Calu3 (cell line): ENCODE results near the gene RPS6KB1. TPM values are rescaled to one million over a fixed set of nuclear protein-coding genes. Genes with fewer than 3 reads are reported as not detected.
"Not testable (repeated sequence)": the region's sequence is repeated elsewhere in the genome, so short reads cannot be mapped to it uniquely, and the experiment has no call there.

Experiments used
- BruUV-seq: library from RNA; stranded (reverse); fragments of 400-500 nt; replicated peaks from 2 replicates; lab custom pipeline; 2021; lab: Mats Ljungman, UMichigan
- CTCF ChIA-PET: fragments of 300-600 bp; sonication (Branson Sonifier 250); formaldehyde crosslinking; loops from one replicate; lab custom pipeline; 2022; ENCODE audit warnings: antibody characterized with exemption; lab: Charles Lee
- DNase-seq: peaks from one replicate; pipeline ENCODE4 v3.0.0; 2022
- H3K27ac Mint-ChIP-seq: one replicate; pipeline ENCODE4 v1.8.0; 2022; ENCODE audit warnings: mixed read lengths; ENCODE audit not compliant: unreplicated experiment
- H3K27me3 Mint-ChIP-seq: one replicate; pipeline ENCODE4 v1.8.0; 2022; ENCODE audit warnings: mixed read lengths; ENCODE audit not compliant: unreplicated experiment
- H3K36me3 Mint-ChIP-seq: one replicate; pipeline ENCODE4 v1.8.0; 2022; ENCODE audit warnings: mild to moderate bottlenecking, moderate library complexity, mixed read lengths; ENCODE audit not compliant: insufficient read depth, unreplicated experiment
- H3K4me1 Mint-ChIP-seq: one replicate; pipeline ENCODE4 v1.8.0; 2022; ENCODE audit warnings: mild to moderate bottlenecking, low read depth, mixed read lengths; ENCODE audit not compliant: unreplicated experiment
- H3K4me3 Mint-ChIP-seq: one replicate; pipeline ENCODE4 v1.8.0; 2022; ENCODE audit warnings: mild to moderate bottlenecking, low read depth, moderate library complexity, mixed read lengths; ENCODE audit not compliant: unreplicated experiment
- H3K9me3 Mint-ChIP-seq: one replicate; pipeline ENCODE4 v1.8.0; 2022; ENCODE audit warnings: low read depth, mixed read lengths; ENCODE audit not compliant: unreplicated experiment
- intact Hi-C: fragments of 100-400 bp; cut with micrococcal nuclease; formaldehyde crosslinking; loops from one replicate; pipeline ENCODE4 v1.10.0; 2022; ENCODE audit not compliant: unreplicated experiment
- total RNA-seq: library from RNA; stranded (reverse); gene quantifications from 2 replicates; pipeline ENCODE4 v1.2.3, GENCODE V29; 2022
- TF ChIP-seq, protein P1 (sequence below): fragments of 200-600 bp; IDR thresholded peaks from one replicate; pipeline ENCODE4 v1.8.0; 2022; ENCODE audit warnings: antibody characterized with exemption; ENCODE audit not compliant: unreplicated experiment

The RPS6KB1 gene
- total RNA-seq, 1 experiment from 2014 or later: 34.5 TPM

DNA sequence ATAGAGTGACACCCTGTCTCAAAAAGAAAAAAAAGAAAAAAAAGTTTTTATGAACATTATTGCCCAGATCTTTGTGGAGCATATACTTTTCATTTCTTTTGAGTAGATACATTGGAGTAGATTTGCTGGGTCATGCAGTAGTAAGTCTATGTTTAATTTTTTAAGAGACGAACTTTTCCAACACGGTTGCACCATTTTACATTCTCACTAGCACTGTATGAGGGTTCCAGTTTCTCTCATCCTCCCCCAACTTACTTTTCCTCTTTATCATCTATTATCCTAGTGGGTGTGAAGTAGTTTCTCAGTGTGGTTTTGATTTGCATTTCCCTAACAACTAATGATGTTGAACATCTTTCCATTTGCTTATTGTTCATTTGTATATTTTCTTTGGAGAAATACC, 10.5 kb downstream of the RPS6KB1 start:
- BruUV-seq: no TSS peak
- no peaks in the 10 kb centered on the region for H3K36me3 Mint-ChIP-seq
- no peak overlapping the region for H3K4me3 Mint-ChIP-seq
- no peak overlapping the region for H3K27ac Mint-ChIP-seq
- H3K9me3 Mint-ChIP-seq: no peaks in the 10 kb centered on the region
- TF ChIP-seq, protein P1, sequence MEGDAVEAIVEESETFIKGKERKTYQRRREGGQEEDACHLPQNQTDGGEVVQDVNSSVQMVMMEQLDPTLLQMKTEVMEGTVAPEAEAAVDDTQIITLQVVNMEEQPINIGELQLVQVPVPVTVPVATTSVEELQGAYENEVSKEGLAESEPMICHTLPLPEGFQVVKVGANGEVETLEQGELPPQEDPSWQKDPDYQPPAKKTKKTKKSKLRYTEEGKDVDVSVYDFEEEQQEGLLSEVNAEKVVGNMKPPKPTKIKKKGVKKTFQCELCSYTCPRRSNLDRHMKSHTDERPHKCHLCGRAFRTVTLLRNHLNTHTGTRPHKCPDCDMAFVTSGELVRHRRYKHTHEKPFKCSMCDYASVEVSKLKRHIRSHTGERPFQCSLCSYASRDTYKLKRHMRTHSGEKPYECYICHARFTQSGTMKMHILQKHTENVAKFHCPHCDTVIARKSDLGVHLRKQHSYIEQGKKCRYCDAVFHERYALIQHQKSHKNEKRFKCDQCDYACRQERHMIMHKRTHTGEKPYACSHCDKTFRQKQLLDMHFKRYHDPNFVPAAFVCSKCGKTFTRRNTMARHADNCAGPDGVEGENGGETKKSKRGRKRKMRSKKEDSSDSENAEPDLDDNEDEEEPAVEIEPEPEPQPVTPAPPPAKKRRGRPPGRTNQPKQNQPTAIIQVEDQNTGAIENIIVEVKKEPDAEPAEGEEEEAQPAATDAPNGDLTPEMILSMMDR: no peak
- H3K27me3 Mint-ChIP-seq: no peaks in the 10 kb centered on the region
- H3K4me1 Mint-ChIP-seq: no peaks in the 10 kb centered on the region
- CTCF ChIA-PET: no interaction called here
- intact Hi-C loops: no loop called here
- DNase-seq: no peak

DNA sequence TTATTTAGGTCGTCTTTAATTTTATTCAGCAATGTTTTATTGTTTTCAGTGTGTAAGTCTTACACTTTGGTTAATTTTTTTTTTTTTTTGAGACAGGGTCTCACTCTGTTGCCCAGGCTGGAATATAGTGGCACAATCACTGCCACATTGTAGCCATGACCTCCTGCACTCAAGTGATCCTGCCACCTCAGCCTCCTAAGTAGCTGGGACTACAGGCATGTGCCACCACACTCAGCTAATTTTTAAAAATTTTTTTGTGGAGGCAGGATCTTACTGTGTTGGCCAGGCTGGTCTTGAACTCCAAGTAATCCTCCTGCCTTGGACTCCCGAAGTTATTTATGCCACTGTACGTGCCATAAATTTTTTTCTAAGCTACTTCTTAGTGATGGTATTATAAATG, 14.5 kb downstream of the RPS6KB1 start:
- Mint-ChIP-seq H3K9me3 (no peaks in the 10 kb centered on the region), H3K27ac (no peak overlapping the region), H3K4me1 (no peaks in the 10 kb centered on the region), H3K36me3 (no peaks in the 10 kb centered on the region), H3K27me3 (no peaks in the 10 kb centered on the region), H3K4me3 (no peak overlapping the region)
- DNase-seq: no peak
- no TSS peak for BruUV-seq
- intact Hi-C loops: no loop called here
- CTCF ChIA-PET: no interaction called here
- TF ChIP-seq, protein P1: no peak

DNA sequence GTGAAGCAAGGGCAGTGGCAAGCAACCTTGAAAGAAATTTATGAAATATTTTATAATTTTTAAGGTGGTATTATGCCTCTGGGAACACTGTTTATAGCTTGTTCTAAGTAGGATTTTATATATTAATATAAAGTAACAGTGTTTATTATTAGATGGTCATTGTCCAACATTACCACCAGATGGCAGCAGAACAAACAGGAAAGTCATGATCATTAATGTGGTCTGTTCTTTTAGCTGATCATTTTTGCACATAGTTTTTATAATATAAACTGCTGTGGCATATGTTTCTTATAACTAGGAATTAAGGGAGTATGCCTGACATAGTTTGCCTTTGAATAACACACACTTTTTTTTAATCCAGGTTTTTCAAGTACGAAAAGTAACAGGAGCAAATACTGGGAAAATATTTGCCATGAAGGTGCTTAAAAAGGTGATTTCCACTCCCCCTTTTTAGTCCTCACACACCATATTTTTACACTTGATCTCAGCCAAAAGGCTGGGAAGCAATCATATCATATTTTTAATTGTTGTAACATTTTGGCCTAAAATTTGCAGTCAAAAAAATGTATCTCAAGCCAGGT, 21.4 kb downstream of the RPS6KB1 start:
- intact Hi-C loops: loop anchor here (10.0 kb wide), 1 partner anchor 120 kb away; no protein-coding TSS in a partner anchor
- BruUV-seq: no TSS peak
- Mint-ChIP-seq H3K4me3 (no peak overlapping the region), H3K9me3 (no peaks in the 10 kb centered on the region), H3K27ac (no peak overlapping the region), H3K36me3 (peaks cover 10% of the 10 kb centered on the region), H3K27me3 (no peaks in the 10 kb centered on the region), H3K4me1 (no peaks in the 10 kb centered on the region)
- TF ChIP-seq, protein P1: no peak
- no peak for DNase-seq
- CTCF ChIA-PET: interaction anchor here (0.6 to 1.1 kb wide), 4 partner anchors 13 to 753 kb away, joined by 3 to 6 read pairs (median 4); no protein-coding TSS in a partner anchor

DNA sequence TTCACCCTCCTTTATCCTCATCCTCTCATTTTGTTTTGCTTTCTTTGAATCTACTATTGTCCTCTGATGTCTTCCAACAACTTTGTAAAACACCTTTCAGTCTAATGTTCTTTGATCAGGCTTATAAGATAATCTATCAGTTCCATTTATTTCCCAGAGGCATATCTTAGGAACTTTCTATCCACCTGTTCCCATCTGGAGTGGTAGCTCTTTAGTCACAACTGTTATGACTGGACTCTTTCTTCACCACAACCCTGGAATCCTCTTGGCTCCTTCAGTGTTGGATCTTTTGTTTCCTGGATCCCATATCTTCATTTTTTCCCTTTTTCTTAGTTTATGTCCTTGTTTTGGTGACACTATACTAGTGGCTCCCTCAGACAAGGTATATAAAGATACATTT, 23.5 kb downstream of the RPS6KB1 start:
- CTCF ChIA-PET: no interaction called here
- no TSS peak for BruUV-seq
- Mint-ChIP-seq H3K27me3 (no peaks in the 10 kb centered on the region), H3K4me3 (no peak overlapping the region), H3K36me3 (peaks cover 16% of the 10 kb centered on the region), H3K4me1 (no peaks in the 10 kb centered on the region), H3K27ac (no peak overlapping the region), H3K9me3 (no peaks in the 10 kb centered on the region)
- no peak for DNase-seq
- intact Hi-C loops: loop anchor here (10.0 kb wide), 1 partner anchor 118 kb away; no protein-coding TSS in a partner anchor
- TF ChIP-seq, protein P1: no peak

DNA sequence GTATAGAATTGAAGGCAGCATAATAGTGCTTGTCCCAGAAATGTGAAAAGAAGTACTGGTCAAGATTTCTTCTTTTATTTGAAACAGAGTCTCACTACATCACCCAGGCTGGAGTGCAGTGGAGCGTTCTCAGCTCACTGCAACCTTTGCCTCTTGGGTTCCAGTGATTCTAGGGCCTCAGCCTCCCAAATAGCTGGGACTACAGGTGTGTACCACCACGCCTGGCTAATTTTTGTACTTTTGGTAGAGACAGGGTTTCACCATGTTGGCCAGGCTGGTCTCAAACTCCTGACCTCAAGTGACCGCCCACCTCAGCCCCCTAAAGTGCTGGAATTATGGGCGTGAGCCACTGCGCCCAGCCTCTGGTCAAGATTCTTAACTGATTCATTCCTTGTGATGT, 27.7 kb downstream of the RPS6KB1 start:
- intact Hi-C loops, H3K4me1 Mint-ChIP-seq, H3K4me3 Mint-ChIP-seq, H3K9me3 Mint-ChIP-seq, BruUV-seq, H3K27me3 Mint-ChIP-seq, CTCF ChIA-PET, H3K27ac Mint-ChIP-seq, DNase-seq: not testable (repeated sequence)
- H3K36me3 Mint-ChIP-seq: peaks cover 21% of the 10 kb centered on the region

DNA sequence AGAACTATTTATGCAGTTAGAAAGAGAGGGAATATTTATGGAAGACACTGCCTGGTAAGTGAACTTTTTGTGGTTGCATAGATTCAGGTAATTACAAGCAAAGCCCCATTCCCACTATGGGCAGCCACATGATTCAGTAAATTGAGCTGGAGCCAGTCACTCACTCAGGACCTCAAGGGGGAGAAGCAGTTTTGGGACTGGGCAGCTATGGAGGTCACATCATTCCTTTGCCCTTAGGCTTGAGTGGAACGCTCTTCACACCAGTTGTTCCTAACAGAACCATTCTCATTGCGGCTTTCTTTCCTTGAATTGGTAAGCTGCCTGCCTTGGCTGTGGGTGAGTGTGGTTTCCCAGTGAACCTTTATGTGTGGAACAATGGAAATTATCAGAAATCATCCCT, 37.2 kb downstream of the RPS6KB1 start:
- H3K9me3 Mint-ChIP-seq, H3K27me3 Mint-ChIP-seq, CTCF ChIA-PET, H3K27ac Mint-ChIP-seq, intact Hi-C loops, H3K4me3 Mint-ChIP-seq, H3K4me1 Mint-ChIP-seq, BruUV-seq, DNase-seq: not testable (repeated sequence)
- H3K36me3 Mint-ChIP-seq: peaks cover 17% of the 10 kb centered on the region

DNA sequence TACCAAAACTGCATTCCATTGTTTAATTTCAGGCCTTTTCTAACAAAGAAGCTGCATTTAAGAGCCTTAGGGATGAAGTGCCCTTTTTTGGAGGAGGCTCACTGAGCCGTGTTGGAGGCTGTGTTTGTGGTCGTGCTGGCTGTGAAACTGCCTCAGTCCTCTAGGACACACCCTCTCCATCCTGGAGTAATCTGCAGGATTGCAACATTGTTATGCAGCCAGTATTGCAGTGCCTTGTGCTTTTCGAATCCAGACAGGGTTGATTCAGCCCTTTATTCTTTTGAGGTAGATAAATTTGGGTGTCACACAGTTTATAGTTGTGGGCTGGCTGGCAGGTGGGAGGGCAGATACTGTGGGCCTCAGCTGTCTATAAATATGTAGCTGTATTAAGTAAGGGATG, 37.8 kb downstream of the RPS6KB1 start:
- H3K27ac Mint-ChIP-seq, H3K4me3 Mint-ChIP-seq, H3K27me3 Mint-ChIP-seq, CTCF ChIA-PET, H3K4me1 Mint-ChIP-seq, BruUV-seq, DNase-seq, intact Hi-C loops, H3K9me3 Mint-ChIP-seq: not testable (repeated sequence)
- H3K36me3 Mint-ChIP-seq: peaks cover 20% of the 10 kb centered on the region
